Mammary epithelial cell (primary cell): ENCODE data around the gene DLG5.

ENCODE experiments used
- EZH2 ChIP-seq: IDR thresholded peaks from 2 replicates; pipeline ENCODE4 v1.6.1; 2012; ENCODE audit warnings: low read length, inconsistent platforms, borderline replicate concordance
- TF ChIP-seq, protein P1 (sequence below), 2 donors: IDR thresholded peaks in 1 of 2; conservative IDR thresholded peaks in 1 of 2; 2 replicates each; pipeline ENCODE4 v1.5.1; 2011 to 2012; ENCODE audit warnings: inconsistent platforms in 2 of 2, low read length in 2 of 2, mild to moderate bottlenecking in 2 of 2, control low read depth in 1 of 2, low read depth in 1 of 2; ENCODE audit not compliant: insufficient read depth in 1 of 2; ENCODE audit errors: extremely low read depth in 1 of 2

DNA sequence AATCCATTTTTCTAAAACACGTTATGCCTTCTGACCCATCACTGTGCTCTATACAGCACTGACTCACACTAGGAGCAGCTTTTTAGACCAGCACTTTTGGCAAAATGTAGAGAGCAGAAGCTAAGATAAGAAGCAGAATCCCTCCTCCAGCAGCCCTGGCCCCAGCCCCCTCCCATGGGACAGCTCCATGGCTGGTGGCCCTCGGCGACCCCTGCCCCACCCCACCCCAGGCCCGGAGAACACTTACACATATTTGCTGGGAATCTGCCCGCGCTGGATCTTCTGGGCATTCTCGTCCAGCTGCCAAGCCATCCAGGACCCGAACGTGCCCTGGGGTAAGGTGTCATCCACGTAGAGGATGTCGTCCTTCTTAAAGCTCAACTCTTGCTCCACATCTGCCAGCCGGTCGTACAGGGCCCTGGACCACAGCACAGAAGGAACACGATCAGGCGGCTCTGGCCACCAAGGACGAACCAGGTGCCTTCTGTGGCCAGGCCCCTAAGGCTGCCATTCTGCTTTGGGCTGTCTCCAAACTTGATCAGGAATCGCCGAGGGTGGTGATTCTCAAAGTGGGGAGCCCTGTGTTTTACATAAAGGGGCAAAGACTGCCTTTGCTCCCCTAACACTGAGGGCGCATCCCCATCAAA is 119.9 kb downstream of the DLG5 start:
- TF ChIP-seq, protein P1, sequence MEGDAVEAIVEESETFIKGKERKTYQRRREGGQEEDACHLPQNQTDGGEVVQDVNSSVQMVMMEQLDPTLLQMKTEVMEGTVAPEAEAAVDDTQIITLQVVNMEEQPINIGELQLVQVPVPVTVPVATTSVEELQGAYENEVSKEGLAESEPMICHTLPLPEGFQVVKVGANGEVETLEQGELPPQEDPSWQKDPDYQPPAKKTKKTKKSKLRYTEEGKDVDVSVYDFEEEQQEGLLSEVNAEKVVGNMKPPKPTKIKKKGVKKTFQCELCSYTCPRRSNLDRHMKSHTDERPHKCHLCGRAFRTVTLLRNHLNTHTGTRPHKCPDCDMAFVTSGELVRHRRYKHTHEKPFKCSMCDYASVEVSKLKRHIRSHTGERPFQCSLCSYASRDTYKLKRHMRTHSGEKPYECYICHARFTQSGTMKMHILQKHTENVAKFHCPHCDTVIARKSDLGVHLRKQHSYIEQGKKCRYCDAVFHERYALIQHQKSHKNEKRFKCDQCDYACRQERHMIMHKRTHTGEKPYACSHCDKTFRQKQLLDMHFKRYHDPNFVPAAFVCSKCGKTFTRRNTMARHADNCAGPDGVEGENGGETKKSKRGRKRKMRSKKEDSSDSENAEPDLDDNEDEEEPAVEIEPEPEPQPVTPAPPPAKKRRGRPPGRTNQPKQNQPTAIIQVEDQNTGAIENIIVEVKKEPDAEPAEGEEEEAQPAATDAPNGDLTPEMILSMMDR (conservative IDR thresholded peaks at IDR 0.05 in 1 of 2, IDR thresholded peaks at IDR 0.05 in 1 of 2; ENCODE audit: extremely low read depth in 1 of 2, insufficient read depth in 1 of 2, low read depth in 1 of 2, low read length in 2 of 2), result no peak
- TF ChIP-seq EZH2, result no peak
